PC-9 (cell line): ENCODE results near the gene RGS7.

Source experiments
- EZH2 ChIP-seq: fragments of 200-600 bp; sonication (generic); IDR thresholded peaks from 2 replicates; pipeline ENCODE4 v1.8.0; 2017; ENCODE audit warnings: antibody characterized with exemption, low read depth
- TF ChIP-seq, protein P1 (sequence below): fragments of 200-600 bp; sonication (generic); conservative IDR thresholded peaks from 2 replicates; pipeline ENCODE4 v1.6.1; 2017; ENCODE audit warnings: mixed run types, antibody characterized with exemption, mild to moderate bottlenecking, moderate library complexity

DNA sequence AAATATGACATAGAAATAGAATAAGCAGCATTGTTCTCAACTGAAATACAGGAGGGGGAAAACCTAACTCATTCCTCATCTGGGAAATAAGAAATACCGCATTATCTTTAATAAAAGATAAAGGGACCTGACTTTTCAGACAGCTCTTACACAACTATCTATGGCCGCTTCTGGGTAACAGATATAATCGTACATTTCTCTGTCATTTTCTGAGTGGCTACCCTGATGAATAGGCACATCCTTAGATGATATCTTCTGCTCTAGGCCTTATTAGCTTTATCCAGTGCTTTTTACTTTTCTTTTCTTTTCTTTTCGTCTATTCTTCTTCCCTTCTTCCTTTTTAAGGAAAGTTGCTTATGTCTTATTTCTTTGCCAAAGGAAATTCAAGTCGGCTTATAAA, 388.1 kb downstream of the RGS7 start:
- TF ChIP-seq, protein P1, sequence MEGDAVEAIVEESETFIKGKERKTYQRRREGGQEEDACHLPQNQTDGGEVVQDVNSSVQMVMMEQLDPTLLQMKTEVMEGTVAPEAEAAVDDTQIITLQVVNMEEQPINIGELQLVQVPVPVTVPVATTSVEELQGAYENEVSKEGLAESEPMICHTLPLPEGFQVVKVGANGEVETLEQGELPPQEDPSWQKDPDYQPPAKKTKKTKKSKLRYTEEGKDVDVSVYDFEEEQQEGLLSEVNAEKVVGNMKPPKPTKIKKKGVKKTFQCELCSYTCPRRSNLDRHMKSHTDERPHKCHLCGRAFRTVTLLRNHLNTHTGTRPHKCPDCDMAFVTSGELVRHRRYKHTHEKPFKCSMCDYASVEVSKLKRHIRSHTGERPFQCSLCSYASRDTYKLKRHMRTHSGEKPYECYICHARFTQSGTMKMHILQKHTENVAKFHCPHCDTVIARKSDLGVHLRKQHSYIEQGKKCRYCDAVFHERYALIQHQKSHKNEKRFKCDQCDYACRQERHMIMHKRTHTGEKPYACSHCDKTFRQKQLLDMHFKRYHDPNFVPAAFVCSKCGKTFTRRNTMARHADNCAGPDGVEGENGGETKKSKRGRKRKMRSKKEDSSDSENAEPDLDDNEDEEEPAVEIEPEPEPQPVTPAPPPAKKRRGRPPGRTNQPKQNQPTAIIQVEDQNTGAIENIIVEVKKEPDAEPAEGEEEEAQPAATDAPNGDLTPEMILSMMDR, result no peak
- TF ChIP-seq EZH2, result no peak
